Sigmoid colon (tissue), 4 donors: ENCODE data around the gene SRC.

Source experiments
- CTCF ChIP-seq, 4 experiments: fragments of 450-650 bp in 3 of 4; fragments of 200-600 bp in 1 of 4; IDR thresholded peaks; one replicate each; pipeline ENCODE4 v1.5.1; 2016 to 2019; ENCODE audit warnings: antibody characterized with exemption in 4 of 4, mild to moderate bottlenecking in 3 of 4, moderate library complexity in 2 of 4
- POLR2A ChIP-seq, 2 donors: fragments of 450-650 bp; IDR thresholded peaks; one replicate each; pipeline ENCODE4 v1.6.1; 2016; ENCODE audit warnings: antibody characterized with exemption in 2 of 2, mild to moderate bottlenecking in 2 of 2, moderate library complexity in 2 of 2
- POLR2AphosphoS5 ChIP-seq, 4 donors: sonication (generic); formaldehyde crosslinking; IDR thresholded peaks; one replicate each; pipeline ENCODE4 v1.6.1; 2017; ENCODE audit warnings: antibody characterized with exemption in 4 of 4

GRCh38 chr20:37397954-37398749 is 52.2 kb downstream of the SRC start:
- TF ChIP-seq CTCF (IDR thresholded peaks at IDR 0.05) (no peak), POLR2A (IDR thresholded peaks at IDR 0.05) (no peak), POLR2AphosphoS5 (IDR thresholded peaks at IDR 0.05) (peak in 1 of 4 donors; percentile 25)
